ENCODE measurements around the gene BCAN.
"Not testable (repeated sequence)": the region's sequence is repeated elsewhere in the genome, so short reads cannot be mapped to it uniquely, and the experiment has no call there.

BCAN gene

GRCh38 chr1:156618853-156619581 is 22.9 kb upstream of the BCAN start, which contains the start of gene HAPLN2:
Gene HAPLN2, plus strand, starts transcription at chr1:156619415. Its CDS starts 4,076 bp downstream, at chr1:156623491.
- Histone ChIP-seq H3K9ac (ENCODE audit: low read depth, low read length) (no peak within 1 kb of the TSS), H3K9me3 (ENCODE audit: insufficient read depth, low read depth, low read length) (no peaks in the 10 kb centered on the region), H3K36me3 (ENCODE audit: insufficient read depth, low read depth, low read length) (no peaks in the 10 kb centered on the region), H3K27me3 (ENCODE audit: insufficient read depth, low read length) (peaks cover 55% of the 10 kb centered on the region), H3K4me3 (ENCODE audit: low read length) (peak within 1 kb of the TSS; percentile 41; the same call in 1 of the 2 replicates), H3K4me1 (ENCODE audit: insufficient read depth, low read length) (no peaks in the 10 kb centered on the region), H3K27ac (ENCODE audit: low read length) (no peak within 1 kb of the TSS)

GRCh38 chr1:156619582-156619955 is 22.3 kb upstream of the BCAN start:
- H3K4me1 ChIP-seq (ENCODE audit: insufficient read depth, low read length) = no peaks in the 10 kb centered on the region
- H3K4me3 ChIP-seq (ENCODE audit: low read length) = no peak overlapping the region

DNA sequence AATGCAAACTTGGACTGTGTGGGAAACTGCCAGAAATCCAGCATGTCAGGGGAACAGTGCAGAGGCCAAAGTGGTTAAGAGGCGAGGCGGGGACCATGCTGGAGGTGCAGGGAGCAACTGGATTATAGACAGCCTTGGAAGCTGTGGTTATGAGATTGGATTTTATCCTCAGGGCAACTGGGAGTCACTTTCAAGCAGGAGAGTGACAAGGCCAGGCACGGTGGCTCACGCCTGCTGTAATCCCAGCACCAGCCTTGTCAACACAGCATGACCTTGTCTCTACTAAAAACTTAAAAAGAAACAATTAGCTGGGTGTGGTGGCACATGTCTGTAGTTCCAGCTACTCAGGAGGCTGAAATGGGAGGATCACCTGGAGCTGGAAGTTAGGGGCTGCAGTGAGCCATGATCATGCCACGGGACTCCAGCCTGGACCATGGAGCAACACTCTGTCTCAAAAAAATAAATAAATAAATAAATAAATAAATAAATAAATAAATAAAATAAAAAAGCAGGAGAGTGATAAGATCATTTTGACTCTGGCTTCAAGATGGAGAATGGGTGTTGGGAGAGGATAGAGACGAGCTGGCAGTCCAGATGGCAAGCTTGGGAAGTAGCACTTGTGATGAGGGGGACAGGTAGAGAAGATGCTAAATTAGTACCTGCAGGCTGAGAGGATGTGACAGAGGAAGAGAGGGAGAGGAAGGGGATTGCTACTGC is 19.2 kb upstream of the BCAN start:
- peaks cover 81% of the 10 kb centered on the region for H3K27me3 ChIP-seq (ENCODE audit: insufficient read depth, low read length)
- H3K4me1 ChIP-seq (ENCODE audit: insufficient read depth, low read length) = no peaks in the 10 kb centered on the region
- no peaks in the 10 kb centered on the region for H3K9me3 ChIP-seq (ENCODE audit: insufficient read depth, low read depth, low read length)
- H3K4me3 ChIP-seq (ENCODE audit: low read length) = no peak overlapping the region
- no peak overlapping the region for H3K27ac ChIP-seq (ENCODE audit: low read length)
- no peak overlapping the region for H3K9ac ChIP-seq (ENCODE audit: low read depth, low read length)
- no peaks in the 10 kb centered on the region for H3K36me3 ChIP-seq (ENCODE audit: insufficient read depth, low read depth, low read length)

More at GRCh38 chr1:156619582-156619955, 22.3 kb upstream of the BCAN start:
- no peak overlapping the region for H3K27ac ChIP-seq (ENCODE audit: low read length)
- H3K36me3 ChIP-seq (ENCODE audit: insufficient read depth, low read depth, low read length) = no peaks in the 10 kb centered on the region
- peaks cover 61% of the 10 kb centered on the region for H3K27me3 ChIP-seq (ENCODE audit: insufficient read depth, low read length)
- no peak overlapping the region for H3K9ac ChIP-seq (ENCODE audit: low read depth, low read length)
- H3K9me3 ChIP-seq (ENCODE audit: insufficient read depth, low read depth, low read length) = no peaks in the 10 kb centered on the region

DNA sequence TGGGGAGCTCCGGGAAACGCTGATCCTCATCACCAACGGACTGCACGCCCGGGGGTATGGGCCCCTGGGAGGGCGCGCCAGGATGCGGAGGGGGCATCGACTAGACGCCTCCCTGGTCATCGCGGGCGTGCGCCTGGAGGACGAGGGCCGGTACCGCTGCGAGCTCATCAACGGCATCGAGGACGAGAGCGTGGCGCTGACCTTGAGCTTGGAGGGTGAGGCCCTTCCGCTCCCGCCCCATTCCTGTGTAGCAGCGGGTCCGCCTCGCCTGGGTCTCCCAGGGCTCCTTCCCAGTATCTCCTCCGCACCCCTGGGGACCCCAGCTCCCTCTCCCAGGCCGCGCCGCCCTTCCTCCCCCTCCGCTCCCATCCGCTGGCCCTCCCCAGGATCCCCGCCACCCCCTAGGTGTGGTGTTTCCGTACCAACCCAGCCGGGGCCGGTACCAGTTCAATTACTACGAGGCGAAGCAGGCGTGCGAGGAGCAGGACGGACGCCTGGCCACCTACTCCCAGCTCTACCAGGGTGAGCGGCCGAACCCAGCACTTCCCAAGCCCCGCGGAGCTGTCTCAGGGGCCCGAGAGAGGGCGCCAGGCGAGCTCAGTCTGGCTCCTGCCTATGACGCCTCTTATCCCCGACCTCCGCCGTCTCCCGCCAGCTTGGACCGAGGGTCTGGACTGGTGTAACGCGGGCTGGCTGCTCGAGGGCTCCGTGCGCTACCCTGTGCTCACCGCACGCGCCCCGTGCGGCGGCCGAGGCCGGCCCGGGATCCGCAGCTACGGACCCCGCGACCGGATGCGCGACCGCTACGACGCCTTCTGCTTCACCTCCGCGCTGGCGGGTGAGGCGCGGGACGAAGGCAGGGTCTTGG is 17.7 kb upstream of the BCAN start:
- Histone ChIP-seq H3K27ac (ENCODE audit: low read length) (no peak overlapping the region), H3K9ac (ENCODE audit: low read depth, low read length) (no peak overlapping the region), H3K4me3 (ENCODE audit: low read length) (peak overlapping the region; percentile 66)

GRCh38 chr1:156624814-156625435 is 17.0 kb upstream of the BCAN start:
- Histone ChIP-seq H3K27ac (ENCODE audit: low read length) (no peak overlapping the region), H3K4me3 (ENCODE audit: low read length) (peak overlapping the region; percentile 66), H3K9me3 (ENCODE audit: insufficient read depth, low read depth, low read length) (no peaks in the 10 kb centered on the region), H3K36me3 (ENCODE audit: insufficient read depth, low read depth, low read length) (no peaks in the 10 kb centered on the region), H3K9ac (ENCODE audit: low read depth, low read length) (no peak overlapping the region), H3K4me1 (ENCODE audit: insufficient read depth, low read length) (no peaks in the 10 kb centered on the region), H3K27me3 (ENCODE audit: insufficient read depth, low read length) (peaks cover 70% of the 10 kb centered on the region)

More for the DNA sequence above, 17.7 kb upstream of the BCAN start:
- Histone ChIP-seq H3K9me3 (ENCODE audit: insufficient read depth, low read depth, low read length) (no peaks in the 10 kb centered on the region), H3K36me3 (ENCODE audit: insufficient read depth, low read depth, low read length) (no peaks in the 10 kb centered on the region), H3K27me3 (ENCODE audit: insufficient read depth, low read length) (peaks cover 77% of the 10 kb centered on the region), H3K4me1 (ENCODE audit: insufficient read depth, low read length) (no peaks in the 10 kb centered on the region)

DNA sequence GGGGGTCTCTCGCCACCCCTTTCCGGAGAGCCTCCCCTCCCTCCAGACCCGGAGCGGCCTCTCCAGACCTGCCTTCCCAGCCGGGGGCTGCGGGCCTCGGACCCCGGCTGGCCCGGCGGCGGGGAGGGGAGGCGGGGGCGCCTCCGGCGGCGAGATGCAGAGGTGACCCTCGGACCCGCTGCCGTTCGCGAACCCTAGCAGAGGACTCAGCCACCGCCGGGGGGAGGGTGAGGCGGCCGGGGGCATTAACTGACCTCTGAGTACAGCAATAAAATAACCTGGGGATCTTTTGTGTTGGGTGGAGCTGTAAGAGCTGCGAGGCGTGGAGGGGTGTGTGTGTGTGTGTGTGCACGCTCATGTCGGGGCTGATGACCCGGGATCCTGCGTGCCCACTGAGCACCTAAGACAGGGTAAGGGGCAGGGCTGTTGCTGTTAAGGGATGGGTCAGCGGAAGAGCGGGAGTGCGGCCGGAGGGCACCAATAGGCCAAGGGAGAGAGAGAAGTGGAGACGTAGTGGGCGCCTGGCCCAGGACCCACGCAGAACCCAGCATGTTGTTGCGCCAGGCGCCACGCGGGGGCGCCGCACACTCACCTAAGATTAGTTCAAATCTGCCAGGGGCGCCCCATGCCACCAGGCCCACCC is 16.4 kb upstream of the BCAN start:
- Histone ChIP-seq H3K27ac (ENCODE audit: low read length) (no peak overlapping the region), H3K4me3 (ENCODE audit: low read length) (peak overlapping the region; percentile 54), H3K9ac (ENCODE audit: low read depth, low read length) (no peak overlapping the region), H3K4me1 (ENCODE audit: insufficient read depth, low read length) (no peaks in the 10 kb centered on the region), H3K36me3 (ENCODE audit: insufficient read depth, low read depth, low read length) (no peaks in the 10 kb centered on the region), H3K9me3 (ENCODE audit: insufficient read depth, low read depth, low read length) (no peaks in the 10 kb centered on the region), H3K27me3 (ENCODE audit: insufficient read depth, low read length) (peaks cover 63% of the 10 kb centered on the region)

DNA sequence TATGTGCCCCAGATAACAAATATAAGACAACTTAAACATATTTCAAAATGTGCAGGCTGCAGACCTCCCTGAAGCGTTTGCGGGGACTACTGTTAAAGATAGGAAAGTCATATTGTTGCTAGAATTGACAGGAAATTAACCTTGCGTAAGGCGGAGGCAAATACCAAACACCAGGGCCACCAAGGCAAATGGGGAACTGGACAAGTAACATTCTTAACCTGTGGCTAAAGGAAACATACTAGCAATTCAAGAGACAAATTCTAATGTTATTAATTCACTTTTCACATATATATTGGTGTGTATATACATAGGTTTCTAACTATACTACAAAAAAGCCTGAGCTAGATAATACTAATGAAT is 15.9 kb upstream of the BCAN start:
- Histone ChIP-seq H3K4me1 (ENCODE audit: insufficient read depth, low read length) (no peaks in the 10 kb centered on the region), H3K27me3 (ENCODE audit: insufficient read depth, low read length) (peaks cover 58% of the 10 kb centered on the region), H3K9ac (ENCODE audit: low read depth, low read length) (no peak overlapping the region), H3K36me3 (ENCODE audit: insufficient read depth, low read depth, low read length) (no peaks in the 10 kb centered on the region), H3K9me3 (ENCODE audit: insufficient read depth, low read depth, low read length) (no peaks in the 10 kb centered on the region), H3K27ac (ENCODE audit: low read length) (no peak overlapping the region), H3K4me3 (ENCODE audit: low read length) (no peak overlapping the region)

DNA sequence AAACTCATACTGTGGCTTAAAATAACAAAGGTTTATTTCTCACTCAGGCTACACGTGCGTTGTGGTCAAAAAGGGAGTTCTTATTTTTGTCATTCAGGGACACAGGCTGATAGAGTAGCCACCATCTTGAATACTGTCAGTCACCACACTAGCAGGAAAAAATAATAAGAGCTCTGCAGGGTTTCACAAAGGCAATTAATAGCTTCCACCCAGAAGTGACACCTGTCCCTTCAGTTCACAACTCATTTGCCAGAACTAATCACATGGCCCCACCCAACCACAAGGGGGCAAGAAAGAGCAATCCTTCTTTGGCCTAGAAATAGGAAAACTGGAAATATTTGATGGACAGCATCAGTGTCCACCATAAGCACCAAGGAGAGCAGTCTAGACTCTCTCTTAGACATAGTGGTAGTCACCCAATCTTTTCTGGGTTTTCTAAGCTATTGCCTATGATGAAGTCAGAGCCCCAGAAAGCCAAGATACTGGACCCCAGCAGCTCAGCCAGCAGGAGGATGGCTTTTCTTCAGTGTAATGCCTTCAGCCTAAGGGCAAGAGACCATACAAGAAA is 14.5 kb upstream of the BCAN start:
- Histone ChIP-seq H3K9ac (ENCODE audit: low read depth, low read length) (no peak overlapping the region), H3K36me3 (ENCODE audit: insufficient read depth, low read depth, low read length) (no peaks in the 10 kb centered on the region), H3K4me1 (ENCODE audit: insufficient read depth, low read length) (no peaks in the 10 kb centered on the region), H3K9me3 (ENCODE audit: insufficient read depth, low read depth, low read length) (no peaks in the 10 kb centered on the region), H3K27ac (ENCODE audit: low read length) (no peak overlapping the region), H3K27me3 (ENCODE audit: insufficient read depth, low read length) (peaks cover 50% of the 10 kb centered on the region), H3K4me3 (ENCODE audit: low read length) (no peak overlapping the region)

GRCh38 chr1:156629823-156630449 is 12.0 kb upstream of the BCAN start:
- no peaks in the 10 kb centered on the region for H3K4me1 ChIP-seq (ENCODE audit: insufficient read depth, low read length)
- H3K9ac ChIP-seq (ENCODE audit: low read depth, low read length) = no peak overlapping the region
- no peak overlapping the region for H3K4me3 ChIP-seq (ENCODE audit: low read length)
- no peaks in the 10 kb centered on the region for H3K36me3 ChIP-seq (ENCODE audit: insufficient read depth, low read depth, low read length)
- no peaks in the 10 kb centered on the region for H3K9me3 ChIP-seq (ENCODE audit: insufficient read depth, low read depth, low read length)
- H3K27ac ChIP-seq (ENCODE audit: low read length) = no peak overlapping the region
- H3K27me3 ChIP-seq (ENCODE audit: insufficient read depth, low read length) = peaks cover 45% of the 10 kb centered on the region

GRCh38 chr1:156631152-156631551 is 10.8 kb upstream of the BCAN start:
- peaks cover 45% of the 10 kb centered on the region for H3K27me3 ChIP-seq (ENCODE audit: insufficient read depth, low read length)
- H3K9me3 ChIP-seq (ENCODE audit: insufficient read depth, low read depth, low read length); H3K36me3 ChIP-seq (ENCODE audit: insufficient read depth, low read depth, low read length); H3K4me1 ChIP-seq (ENCODE audit: insufficient read depth, low read length); H3K27ac ChIP-seq (ENCODE audit: low read length); H3K4me3 ChIP-seq (ENCODE audit: low read length); H3K9ac ChIP-seq (ENCODE audit: low read depth, low read length): not testable (repeated sequence)
